Colonic mucosa (tissue), 4 donors: Measurements from ENCODE around the gene CCND1. TPM values are rescaled to one million over a fixed set of nuclear protein-coding genes. Genes with fewer than 3 reads are reported as not detected.
"Not testable (repeated sequence)": the region's sequence is repeated elsewhere in the genome, so short reads cannot be mapped to it uniquely, and the experiment has no call there.

Experiments used
- DNase-seq: peaks from one replicate; pipeline ENCODE4 v3.0.0-alpha.2; 2020
- H3K27ac ChIP-seq: fragments of 200-600 bp; one replicate; pipeline ENCODE4 v1.8.0; 2021
- H3K27me3 ChIP-seq: fragments of 200-600 bp; one replicate; pipeline ENCODE4 v1.8.0; 2021
- H3K36me3 ChIP-seq: fragments of 200-600 bp; one replicate; pipeline ENCODE4 v1.8.0; 2021
- H3K4me1 ChIP-seq: fragments of 200-600 bp; one replicate; pipeline ENCODE4 v1.8.0; 2021; ENCODE audit warnings: mild to moderate bottlenecking
- H3K4me3 ChIP-seq: fragments of 200-600 bp; one replicate; pipeline ENCODE4 v1.8.0; 2021
- H3K9ac ChIP-seq, 2 donors: one replicate each; pipeline ENCODE4 v1.7.0; 2013; ENCODE audit warnings: control low read depth in 2 of 2, low read depth in 2 of 2, low read length in 2 of 2
- H3K9me3 ChIP-seq: fragments of 200-600 bp; one replicate; pipeline ENCODE4 v1.8.0; 2021
- intact Hi-C: fragments of 100-400 bp; cut with DNase I; formaldehyde crosslinking; loops from one replicate; pipeline ENCODE4 v1.14.1; 2022
- total RNA-seq, 2 donors: library from RNA; stranded (reverse); fragmentation: NEBNext Ultra II Directional in 1 of 2; extraction: Animal tissue kit (Norgen Biotek cat#: 25700) in 1 of 2; gene quantifications; one replicate each; pipeline ENCODE4 v1.2.1, GENCODE V29; 2021
- TF ChIP-seq, protein P1 (sequence below): fragments of 200-600 bp; IDR thresholded peaks from one replicate; pipeline ENCODE4 v1.8.0; 2022; ENCODE audit warnings: antibody characterized with exemption, mild to moderate bottlenecking
- donor health status: healthy.
- donor health status: DM: no; HTN: no; CAD: no.
- donor health status: DM: no; HTN: no; CAD: no.

Gene CCND1
- total RNA-seq, 2 donors from 2014 or later: 59.7 to 94.6 TPM

DNA sequence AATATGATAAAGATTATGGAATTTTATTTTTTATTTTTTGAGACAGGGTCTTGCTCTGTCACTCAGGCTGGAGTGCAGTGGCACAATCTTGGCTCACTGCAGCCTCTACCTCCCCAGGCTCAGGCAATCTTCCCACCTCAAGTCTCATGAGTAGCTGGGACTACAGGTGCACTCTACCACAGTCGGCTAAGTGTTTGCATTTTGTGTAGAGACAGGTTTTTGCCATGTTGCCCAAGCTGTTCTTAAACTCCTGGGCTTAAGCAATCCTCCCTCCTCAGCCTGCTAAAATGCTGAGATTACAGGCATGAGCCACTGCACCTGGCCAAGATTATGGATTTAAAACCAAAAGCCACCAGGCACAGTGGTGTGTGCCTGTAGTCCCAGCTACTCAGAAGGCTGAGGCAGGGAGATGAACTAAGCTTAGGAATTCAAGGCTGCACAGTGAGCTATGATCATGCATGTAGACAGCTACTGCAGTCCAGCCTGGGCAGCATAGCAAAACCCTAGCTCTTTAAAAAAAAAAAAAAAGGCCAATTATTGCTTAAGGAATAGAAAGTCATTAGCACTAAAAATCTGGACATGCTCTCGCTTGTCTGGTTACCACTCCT lies 20.2 kb upstream of the CCND1 start:
- intact Hi-C loops: no loop called here
- no peak overlapping the region for H3K4me3 ChIP-seq
- no peak for DNase-seq
- no peak overlapping the region for H3K9ac ChIP-seq
- H3K27ac ChIP-seq: no peak overlapping the region
- H3K27me3 ChIP-seq: no peaks in the 10 kb centered on the region
- H3K9me3 ChIP-seq: no peaks in the 10 kb centered on the region
- H3K36me3 ChIP-seq: no peaks in the 10 kb centered on the region
- no peaks in the 10 kb centered on the region for H3K4me1 ChIP-seq
- TF ChIP-seq, protein P1, sequence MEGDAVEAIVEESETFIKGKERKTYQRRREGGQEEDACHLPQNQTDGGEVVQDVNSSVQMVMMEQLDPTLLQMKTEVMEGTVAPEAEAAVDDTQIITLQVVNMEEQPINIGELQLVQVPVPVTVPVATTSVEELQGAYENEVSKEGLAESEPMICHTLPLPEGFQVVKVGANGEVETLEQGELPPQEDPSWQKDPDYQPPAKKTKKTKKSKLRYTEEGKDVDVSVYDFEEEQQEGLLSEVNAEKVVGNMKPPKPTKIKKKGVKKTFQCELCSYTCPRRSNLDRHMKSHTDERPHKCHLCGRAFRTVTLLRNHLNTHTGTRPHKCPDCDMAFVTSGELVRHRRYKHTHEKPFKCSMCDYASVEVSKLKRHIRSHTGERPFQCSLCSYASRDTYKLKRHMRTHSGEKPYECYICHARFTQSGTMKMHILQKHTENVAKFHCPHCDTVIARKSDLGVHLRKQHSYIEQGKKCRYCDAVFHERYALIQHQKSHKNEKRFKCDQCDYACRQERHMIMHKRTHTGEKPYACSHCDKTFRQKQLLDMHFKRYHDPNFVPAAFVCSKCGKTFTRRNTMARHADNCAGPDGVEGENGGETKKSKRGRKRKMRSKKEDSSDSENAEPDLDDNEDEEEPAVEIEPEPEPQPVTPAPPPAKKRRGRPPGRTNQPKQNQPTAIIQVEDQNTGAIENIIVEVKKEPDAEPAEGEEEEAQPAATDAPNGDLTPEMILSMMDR: no peak

DNA sequence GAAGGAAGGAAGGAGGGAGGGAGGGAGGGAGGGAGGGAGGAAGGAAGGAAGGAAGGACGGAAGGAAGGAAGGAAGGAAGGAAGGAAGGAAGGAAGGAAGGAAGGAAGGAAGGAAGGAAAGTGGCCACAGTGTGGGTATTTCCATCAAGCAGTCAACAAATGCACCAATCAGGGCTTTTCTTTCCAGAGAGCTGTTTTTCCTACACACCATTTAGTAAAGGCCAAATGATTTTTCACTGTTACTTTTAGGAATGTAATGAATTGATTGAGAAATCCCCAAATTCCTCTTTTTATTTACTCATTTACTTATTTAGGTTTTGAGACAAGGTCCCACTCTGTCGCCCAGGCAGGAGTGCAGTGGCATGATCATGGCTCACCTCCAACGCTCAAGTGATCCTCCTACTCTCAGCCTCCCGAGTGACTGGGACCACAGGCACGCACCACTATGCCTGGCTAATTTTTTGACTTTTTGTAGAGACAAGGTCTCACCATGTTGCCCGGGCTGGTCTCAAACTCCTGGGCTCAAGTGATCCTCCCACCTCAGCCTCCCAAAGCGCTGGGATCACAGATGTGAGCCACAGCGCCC lies 18.8 kb upstream of the CCND1 start:
- H3K27ac ChIP-seq, intact Hi-C loops, H3K9ac ChIP-seq, H3K4me3 ChIP-seq, DNase-seq, H3K27me3 ChIP-seq, H3K9me3 ChIP-seq, H3K4me1 ChIP-seq, H3K36me3 ChIP-seq: not testable (repeated sequence)

DNA sequence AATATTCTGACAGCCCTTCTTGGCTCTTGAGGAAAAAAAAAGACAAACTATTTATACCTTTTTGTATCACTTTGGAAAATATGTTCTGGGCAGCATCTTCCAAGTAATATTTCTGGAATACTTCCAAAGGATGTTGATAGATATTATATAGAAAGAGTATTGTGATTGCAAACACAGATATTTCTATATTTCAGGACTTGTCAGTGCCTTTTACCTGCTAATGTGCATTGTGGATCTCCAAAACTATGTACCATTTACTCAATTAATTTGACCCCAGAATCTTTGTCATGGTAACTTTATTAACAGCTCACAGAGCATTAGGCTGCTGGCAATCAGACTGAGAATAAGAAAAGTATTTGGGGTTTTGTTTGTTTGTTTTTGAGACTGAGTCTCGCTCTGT lies 16.7 kb upstream of the CCND1 start:
- intact Hi-C loops: no loop called here
- TF ChIP-seq, protein P1: no peak
- Histone ChIP-seq H3K36me3 (no peaks in the 10 kb centered on the region), H3K9me3 (no peaks in the 10 kb centered on the region), H3K27ac (no peak overlapping the region), H3K4me1 (no peaks in the 10 kb centered on the region), H3K9ac (no peak overlapping the region), H3K27me3 (no peaks in the 10 kb centered on the region), H3K4me3 (no peak overlapping the region)
- no peak for DNase-seq

DNA sequence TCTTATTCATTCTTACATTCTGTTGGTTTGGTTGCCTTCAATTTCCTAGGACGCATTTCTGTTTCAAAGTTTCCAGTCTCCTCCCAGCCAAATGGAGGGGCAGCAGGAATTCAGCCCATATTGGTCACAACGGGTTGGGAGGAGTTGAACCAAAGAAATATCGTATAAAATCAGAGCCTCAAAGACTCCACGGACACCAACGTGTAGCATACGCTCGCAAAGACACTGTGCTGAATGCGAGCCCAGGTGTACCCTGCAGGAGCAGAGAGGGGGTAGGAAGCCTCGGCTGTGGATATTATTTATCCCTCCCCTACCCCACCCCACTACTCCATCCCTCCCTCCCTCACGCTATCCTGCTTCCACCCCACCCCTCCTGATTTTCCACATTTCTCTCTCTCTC lies 15.5 kb upstream of the CCND1 start:
- no peaks in the 10 kb centered on the region for H3K9me3 ChIP-seq
- intact Hi-C loops: no loop called here
- H3K36me3 ChIP-seq: no peaks in the 10 kb centered on the region
- no peak overlapping the region for H3K27ac ChIP-seq
- H3K4me1 ChIP-seq: no peaks in the 10 kb centered on the region
- TF ChIP-seq, protein P1: no peak
- no peak overlapping the region for H3K4me3 ChIP-seq
- no peaks in the 10 kb centered on the region for H3K27me3 ChIP-seq
- no peak for DNase-seq
- no peak overlapping the region for H3K9ac ChIP-seq

DNA sequence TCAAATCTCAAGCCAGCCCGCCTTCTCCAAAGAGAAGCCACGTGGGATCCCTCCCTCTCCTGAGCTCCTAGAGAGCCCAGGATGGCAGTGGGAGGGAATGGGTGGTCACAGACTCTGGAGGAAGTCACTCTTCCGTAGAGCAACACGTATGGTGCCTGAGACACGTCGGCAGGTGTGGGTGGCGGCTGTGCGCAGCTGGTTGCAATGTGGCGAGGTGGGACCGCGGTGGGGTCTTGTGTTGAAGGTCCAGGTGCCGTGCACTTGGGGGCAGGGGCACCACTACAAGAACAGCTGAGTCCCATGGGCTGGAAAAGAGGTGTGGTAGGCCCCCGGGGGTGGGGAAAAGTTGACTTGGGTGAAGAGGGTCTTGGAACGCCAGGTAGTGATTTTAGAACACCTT lies 13.4 kb upstream of the CCND1 start:
- Histone ChIP-seq H3K9ac (no peak overlapping the region), H3K36me3 (no peaks in the 10 kb centered on the region), H3K9me3 (no peaks in the 10 kb centered on the region), H3K4me1 (no peaks in the 10 kb centered on the region), H3K27me3 (no peaks in the 10 kb centered on the region), H3K4me3 (no peak overlapping the region), H3K27ac (no peak overlapping the region)
- TF ChIP-seq, protein P1: no peak
- no peak for DNase-seq
- intact Hi-C loops: no loop called here

DNA sequence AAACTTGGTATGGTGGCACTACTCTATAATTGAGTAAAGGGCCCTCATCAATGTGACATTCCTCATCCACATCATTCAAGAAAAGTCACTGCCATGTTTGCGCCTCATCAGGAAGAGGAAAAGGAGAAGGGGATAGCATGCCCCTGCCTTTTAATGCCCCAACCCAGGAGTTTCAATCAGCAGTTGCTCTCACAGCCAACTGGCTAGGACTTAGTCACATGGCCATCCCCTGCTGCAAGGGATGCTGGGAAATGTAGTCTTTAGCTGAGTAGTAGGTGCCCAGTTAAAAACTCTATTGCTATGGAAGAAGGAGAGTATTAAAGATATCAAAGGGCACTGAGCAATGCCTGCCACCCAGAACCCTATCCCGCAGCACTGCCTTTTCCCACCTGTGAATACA lies 10.9 kb upstream of the CCND1 start:
- TF ChIP-seq, protein P1: no peak
- Histone ChIP-seq H3K9me3 (no peaks in the 10 kb centered on the region), H3K4me3 (no peak overlapping the region), H3K4me1 (no peaks in the 10 kb centered on the region), H3K27me3 (no peaks in the 10 kb centered on the region), H3K9ac (no peak overlapping the region), H3K27ac (no peak overlapping the region), H3K36me3 (no peaks in the 10 kb centered on the region)
- intact Hi-C loops: no loop called here
- no peak for DNase-seq
